ENCODE data around the gene CPSF7. TPM values are rescaled to one million over a fixed set of nuclear protein-coding genes. Genes with fewer than 3 reads are reported as not detected.
A peak's percentile ranks its signal among the peaks of the same experiment; 100 is the strongest.

Gene CPSF7
- total RNA-seq, result 29.7 and 39.6 TPM in 2 replicates
- 27.5 and 29.0 TPM in 2 replicates for polyA plus RNA-seq

- H2AFZ ChIP-seq, result peak within 1 kb of the TSS; percentile 72
These were observed at the start of gene CPSF7, which contains the start of gene SDHAF2 for GRCh38 chr11:61429691-61430582. Gene CPSF7 (minus strand): TSS chr11:61429975. CDS start chr11:61429235, 740 bp downstream. Gene SDHAF2 (plus strand): TSS chr11:61430124. CDS start chr11:61430147, 23 bp downstream.

DNA sequence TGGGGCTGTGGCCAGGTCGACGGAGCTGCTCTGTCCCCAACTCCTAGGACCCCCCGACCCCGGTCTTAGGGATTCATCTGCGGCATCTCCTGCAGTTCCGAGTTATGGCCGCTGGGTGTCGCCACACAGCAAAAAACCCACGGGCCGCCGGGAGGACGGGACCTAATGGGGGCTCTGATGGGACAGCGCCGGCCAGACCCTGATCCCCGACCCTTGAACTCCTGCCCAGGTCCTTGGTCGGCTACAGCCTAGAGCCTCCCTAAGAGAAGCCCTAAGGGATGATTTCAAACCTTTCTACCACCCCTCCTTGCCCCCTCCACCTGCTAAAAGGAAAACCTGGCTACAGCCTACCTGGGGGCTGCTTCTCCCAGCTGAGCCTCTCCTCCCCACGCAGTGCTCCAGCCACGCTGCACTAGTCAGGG, 48.0 kb upstream of the CPSF7 start:
- H3K36me3 ChIP-seq (replicated peaks; ENCODE audit: insufficient read depth, low read depth), result no peaks in the 10 kb centered on the region
- H3K27me3 ChIP-seq, result no peaks in the 10 kb centered on the region
- TF ChIP-seq EZH2 (IDR thresholded peaks at IDR 0.05; ENCODE audit: borderline replicate concordance), result no peak
- no peak for TF ChIP-seq EZH2phosphoT487 (IDR thresholded peaks at IDR 0.05; ENCODE audit: low read depth, severe bottlenecking, unreplicated experiment)
- TF ChIP-seq, protein P1, sequence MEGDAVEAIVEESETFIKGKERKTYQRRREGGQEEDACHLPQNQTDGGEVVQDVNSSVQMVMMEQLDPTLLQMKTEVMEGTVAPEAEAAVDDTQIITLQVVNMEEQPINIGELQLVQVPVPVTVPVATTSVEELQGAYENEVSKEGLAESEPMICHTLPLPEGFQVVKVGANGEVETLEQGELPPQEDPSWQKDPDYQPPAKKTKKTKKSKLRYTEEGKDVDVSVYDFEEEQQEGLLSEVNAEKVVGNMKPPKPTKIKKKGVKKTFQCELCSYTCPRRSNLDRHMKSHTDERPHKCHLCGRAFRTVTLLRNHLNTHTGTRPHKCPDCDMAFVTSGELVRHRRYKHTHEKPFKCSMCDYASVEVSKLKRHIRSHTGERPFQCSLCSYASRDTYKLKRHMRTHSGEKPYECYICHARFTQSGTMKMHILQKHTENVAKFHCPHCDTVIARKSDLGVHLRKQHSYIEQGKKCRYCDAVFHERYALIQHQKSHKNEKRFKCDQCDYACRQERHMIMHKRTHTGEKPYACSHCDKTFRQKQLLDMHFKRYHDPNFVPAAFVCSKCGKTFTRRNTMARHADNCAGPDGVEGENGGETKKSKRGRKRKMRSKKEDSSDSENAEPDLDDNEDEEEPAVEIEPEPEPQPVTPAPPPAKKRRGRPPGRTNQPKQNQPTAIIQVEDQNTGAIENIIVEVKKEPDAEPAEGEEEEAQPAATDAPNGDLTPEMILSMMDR (IDR thresholded peaks at IDR 0.05; ENCODE audit: poor library complexity), result peak; percentile 95
- peak; percentile 46 for DNase-seq (ENCODE audit: low spot score)
- H3K4me3 ChIP-seq, result no peak overlapping the region
- H3K4me1 ChIP-seq (ENCODE audit: insufficient read depth), result no peaks in the 10 kb centered on the region
- no peak overlapping the region for H2AFZ ChIP-seq
- peak overlapping the region; percentile 64 for H3K4me2 ChIP-seq
- H3K79me2 ChIP-seq, result no peaks in the 10 kb centered on the region
- no peak overlapping the region for H3K27ac ChIP-seq
- H3K9me2 ChIP-seq (replicated peaks; ENCODE audit: insufficient read depth), result no peaks in the 10 kb centered on the region
- WGBS (ENCODE audit: low lambda C conversion rate, missing lambda C conversion rate), result 7% methylated on average over 17 of the region's 18 CpGs
- H3K9me3 ChIP-seq (ENCODE audit: low read depth), result no peaks in the 10 kb centered on the region
- H4K20me1 ChIP-seq (ENCODE audit: insufficient read depth, poor library complexity, severe bottlenecking), result no peaks in the 10 kb centered on the region

More at GRCh38 chr11:61429691-61430582, at the start of gene CPSF7, which contains the start of gene SDHAF2:
- H3K4me2 ChIP-seq, result peak within 1 kb of the TSS; percentile 96
- H3K9me3 ChIP-seq (ENCODE audit: low read depth), result no peaks in the 10 kb centered on the region
- no peaks in the 10 kb centered on the region for H3K27me3 ChIP-seq
- no peaks in the 10 kb centered on the region for H3K36me3 ChIP-seq (replicated peaks; ENCODE audit: insufficient read depth, low read depth)
- DNase-seq (ENCODE audit: low spot score), result peak; percentile 98
- 0% methylated on average over 56 of the region's 82 CpGs for WGBS (ENCODE audit: low lambda C conversion rate, missing lambda C conversion rate)
- no peaks in the 10 kb centered on the region for H3K9me2 ChIP-seq (replicated peaks; ENCODE audit: insufficient read depth)
- TF ChIP-seq EZH2phosphoT487 (IDR thresholded peaks at IDR 0.05; ENCODE audit: low read depth, severe bottlenecking, unreplicated experiment), result no peak
- TF ChIP-seq EZH2 (IDR thresholded peaks at IDR 0.05; ENCODE audit: borderline replicate concordance), result no peak
- TF ChIP-seq, protein P1 (IDR thresholded peaks at IDR 0.05; ENCODE audit: poor library complexity), result no peak
- peaks cover 13% of the 10 kb centered on the region for H4K20me1 ChIP-seq (ENCODE audit: insufficient read depth, poor library complexity, severe bottlenecking)
- peak within 1 kb of the TSS; percentile 99 for H3K27ac ChIP-seq
- peak within 1 kb of the TSS; percentile 91 for H3K4me3 ChIP-seq
- peaks cover 92% of the 10 kb centered on the region for H3K79me2 ChIP-seq
- peaks cover 18% of the 10 kb centered on the region for H3K4me1 ChIP-seq (ENCODE audit: insufficient read depth)

- no peak for DNase-seq (ENCODE audit: low spot score)
- no peak overlapping the region for H3K27ac ChIP-seq
- H3K79me2 ChIP-seq, result no peaks in the 10 kb centered on the region
- no peaks in the 10 kb centered on the region for H3K36me3 ChIP-seq (replicated peaks; ENCODE audit: insufficient read depth, low read depth)
- H2AFZ ChIP-seq, result no peak overlapping the region
- H3K4me2 ChIP-seq, result peak overlapping the region; percentile 64
- H3K27me3 ChIP-seq, result no peaks in the 10 kb centered on the region
- H3K4me3 ChIP-seq, result no peak overlapping the region
- TF ChIP-seq EZH2 (IDR thresholded peaks at IDR 0.05; ENCODE audit: borderline replicate concordance) (no peak), EZH2phosphoT487 (IDR thresholded peaks at IDR 0.05; ENCODE audit: low read depth, severe bottlenecking, unreplicated experiment) (no peak)
- no peaks in the 10 kb centered on the region for H3K9me2 ChIP-seq (replicated peaks; ENCODE audit: insufficient read depth)
- H4K20me1 ChIP-seq (ENCODE audit: insufficient read depth, poor library complexity, severe bottlenecking), result no peaks in the 10 kb centered on the region
- H3K4me1 ChIP-seq (ENCODE audit: insufficient read depth), result no peaks in the 10 kb centered on the region
- 73% methylated on average over 8 of the region's 8 CpGs for WGBS (ENCODE audit: low lambda C conversion rate, missing lambda C conversion rate)
- no peaks in the 10 kb centered on the region for H3K9me3 ChIP-seq (ENCODE audit: low read depth)
These were observed 47.4 kb upstream of the CPSF7 start for GRCh38 chr11:61477126-61477525.

GRCh38 chr11:61476371-61476770, 46.6 kb upstream of the CPSF7 start:
- H4K20me1 ChIP-seq (ENCODE audit: insufficient read depth, poor library complexity, severe bottlenecking), result no peaks in the 10 kb centered on the region
- H3K36me3 ChIP-seq (replicated peaks; ENCODE audit: insufficient read depth, low read depth), result no peaks in the 10 kb centered on the region
- H3K27ac ChIP-seq, result no peak overlapping the region
- H3K9me2 ChIP-seq (replicated peaks; ENCODE audit: insufficient read depth), result no peaks in the 10 kb centered on the region
- no peaks in the 10 kb centered on the region for H3K4me1 ChIP-seq (ENCODE audit: insufficient read depth)
- 95% methylated on average over 3 of the region's 3 CpGs for WGBS (ENCODE audit: low lambda C conversion rate, missing lambda C conversion rate)
- H3K27me3 ChIP-seq, result no peaks in the 10 kb centered on the region
- no peak overlapping the region for H3K4me2 ChIP-seq
- no peaks in the 10 kb centered on the region for H3K9me3 ChIP-seq (ENCODE audit: low read depth)
- no peaks in the 10 kb centered on the region for H3K79me2 ChIP-seq
- no peak overlapping the region for H3K4me3 ChIP-seq
- no peak for DNase-seq (ENCODE audit: low spot score)
- H2AFZ ChIP-seq, result no peak overlapping the region
- TF ChIP-seq EZH2 (IDR thresholded peaks at IDR 0.05; ENCODE audit: borderline replicate concordance) (no peak), EZH2phosphoT487 (IDR thresholded peaks at IDR 0.05; ENCODE audit: low read depth, severe bottlenecking, unreplicated experiment) (no peak)
- TF ChIP-seq, protein P1 (IDR thresholded peaks at IDR 0.05; ENCODE audit: poor library complexity), result no peak

Data from hepatocyte (in vitro differentiated cells).